Loucy (cell line): Measurements from ENCODE around the gene EXOC2.

Experiments used
- H2AFZ ChIP-seq: fragments of 200-600 bp; sonication (generic); 2 replicates; pipeline ENCODE4 v1.6.0; 2016; ENCODE audit warnings: antibody characterized with exemption, mild to moderate bottlenecking, low read length, moderate library complexity
- H3F3A ChIP-seq: fragments of 200-600 bp; 2 replicates; pipeline ENCODE4 v1.6.0; 2016; ENCODE audit warnings: antibody characterized with exemption, low read depth, mild to moderate bottlenecking
- H3K27me3 ChIP-seq: fragments of 200-600 bp; sonication (generic); 2 replicates; pipeline ENCODE4 v1.6.1; 2014; ENCODE audit warnings: low read length, mild to moderate bottlenecking; ENCODE audit not compliant: insufficient read depth, poor library complexity, severe bottlenecking
- H3K36me3 ChIP-seq: fragments of 200-600 bp; sonication (generic); 2 replicates; pipeline ENCODE4 v1.6.1; 2016; ENCODE audit warnings: low read length; ENCODE audit not compliant: insufficient read depth
- H3K4me1 ChIP-seq: fragments of 200-600 bp; sonication (generic); 2 replicates; pipeline ENCODE4 v1.5.1; 2014; ENCODE audit warnings: low read length, mild to moderate bottlenecking; ENCODE audit not compliant: insufficient read depth, poor library complexity, severe bottlenecking
- H3K4me2 ChIP-seq: fragments of 200-600 bp; sonication (generic); 2 replicates; pipeline ENCODE4 v1.6.0; 2014; ENCODE audit warnings: antibody characterized with exemption, low read length, low read depth, mild to moderate bottlenecking; ENCODE audit not compliant: poor library complexity, severe bottlenecking
- H3K4me3 ChIP-seq: fragments of 200-600 bp; sonication (generic); 2 replicates; pipeline ENCODE4 v1.5.1; 2014; ENCODE audit warnings: low read length, mild to moderate bottlenecking, mixed read lengths; ENCODE audit not compliant: poor library complexity, severe bottlenecking
- H3K79me2 ChIP-seq: fragments of 200-600 bp; sonication (generic); 2 replicates; pipeline ENCODE4 v1.6.1; 2014; ENCODE audit warnings: low read length; ENCODE audit not compliant: insufficient read depth
- H3K9ac ChIP-seq: fragments of 200-600 bp; sonication (generic); 2 replicates; pipeline ENCODE4 v1.6.0; 2014; ENCODE audit warnings: mild to moderate bottlenecking, low read depth, low read length, moderate library complexity; ENCODE audit not compliant: poor library complexity, severe bottlenecking
- H3K9me2 ChIP-seq: fragments of 200-600 bp; sonication (generic); replicated peaks from 2 replicates; pipeline ENCODE4 v1.6.1; 2016; ENCODE audit warnings: low read depth, low read length, mixed read lengths
- H3K9me3 ChIP-seq: fragments of 200-600 bp; sonication (generic); 2 replicates; pipeline ENCODE4 v1.6.1; 2014; ENCODE audit warnings: mild to moderate bottlenecking, antibody characterized with exemption, low read length, low read depth; ENCODE audit not compliant: insufficient read depth
- H4K20me1 ChIP-seq: fragments of 200-600 bp; sonication (generic); 2 replicates; pipeline ENCODE4 v1.6.0; 2014; ENCODE audit warnings: antibody characterized with exemption, low read length, mild to moderate bottlenecking; ENCODE audit not compliant: insufficient read depth, poor library complexity, severe bottlenecking
- CTCF ChIP-seq: fragments of 200-600 bp; sonication (generic); conservative IDR thresholded peaks from 2 replicates; pipeline ENCODE4 v1.5.1; 2014; ENCODE audit warnings: mild to moderate bottlenecking, antibody characterized with exemption, low read length
- EZH2phosphoT487 ChIP-seq: fragments of 200-600 bp; IDR thresholded peaks from 2 replicates; pipeline ENCODE4 v1.6.1; 2018; ENCODE audit warnings: antibody characterized with exemption, mild to moderate bottlenecking, moderate library complexity, borderline replicate concordance

Gene EXOC2

DNA sequence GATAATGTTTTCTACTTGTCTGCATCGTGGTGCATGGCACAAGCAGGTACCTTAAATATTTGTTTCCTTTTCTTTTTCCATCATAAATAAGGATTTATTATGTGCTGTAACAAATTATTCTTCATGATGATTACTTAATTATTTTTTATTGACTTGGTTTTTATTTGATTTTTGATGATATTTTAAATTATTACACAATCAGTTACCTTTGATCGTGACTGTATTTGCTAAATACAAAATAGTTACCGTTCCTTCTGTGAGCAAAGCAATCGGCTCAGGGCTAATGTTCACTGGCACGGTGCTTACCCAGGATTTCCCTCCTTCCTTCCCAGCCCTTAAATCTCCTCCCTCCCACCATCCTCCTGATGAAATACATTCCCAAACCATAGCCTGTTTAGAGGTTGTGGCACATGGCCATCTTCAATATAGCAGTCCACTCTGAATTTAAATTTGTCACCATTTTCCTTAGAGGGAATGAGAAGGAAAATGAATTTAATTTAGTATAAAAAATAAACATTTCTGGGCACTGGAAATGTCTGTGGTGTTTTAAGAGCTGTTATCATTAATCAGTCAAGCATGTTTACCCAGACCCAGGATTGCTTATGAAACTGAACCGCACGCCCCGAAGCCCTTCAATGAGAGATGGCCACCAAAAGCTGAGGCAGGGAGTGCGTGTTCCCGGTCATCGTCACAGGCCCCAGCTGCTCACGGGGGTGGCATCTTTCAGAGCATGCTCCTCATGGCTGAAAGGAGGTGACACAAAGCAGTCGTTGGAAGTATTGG, 23.0 kb upstream of the EXOC2 start:
- Histone ChIP-seq H3K36me3 (no peaks in the 10 kb centered on the region), H3K4me2 (no peak overlapping the region), H3K27me3 (no peaks in the 10 kb centered on the region), H3K9me2 (no peaks in the 10 kb centered on the region), H3K79me2 (no peaks in the 10 kb centered on the region), H3K9ac (no peak overlapping the region), H3F3A (0 out of 2 replicates have a peak, but pooled peaks cover 4% of the 10 kb centered on the region), H3K9me3 (no peaks in the 10 kb centered on the region), H3K4me3 (no peak overlapping the region), H3K4me1 (peaks cover 38% of the 10 kb centered on the region), H4K20me1 (no peaks in the 10 kb centered on the region), H2AFZ (no peak overlapping the region)
- TF ChIP-seq CTCF (no peak), EZH2phosphoT487 (no peak)

- Histone ChIP-seq H3K9me3 (no peaks in the 10 kb centered on the region), H3K36me3 (no peaks in the 10 kb centered on the region), H3K9ac (peak overlapping the region; percentile 9), H3K27me3 (no peaks in the 10 kb centered on the region), H3K4me3 (peak overlapping the region; percentile 30), H2AFZ (peak overlapping the region; percentile 23), H3K4me1 (peaks cover 52% of the 10 kb centered on the region), H3K4me2 (peak overlapping the region; percentile 45), H4K20me1 (no peaks in the 10 kb centered on the region), H3K79me2 (no peaks in the 10 kb centered on the region), H3F3A (0 out of 2 replicates have a peak, but pooled peaks cover 4% of the 10 kb centered on the region), H3K9me2 (no peaks in the 10 kb centered on the region)
- TF ChIP-seq EZH2phosphoT487 = no peak
- no peak for TF ChIP-seq CTCF
These were observed 21.2 kb upstream of the EXOC2 start for GRCh38 chr6:714100-714499.

- Histone ChIP-seq H3K4me2 (no peak overlapping the region), H3K9me2 (no peaks in the 10 kb centered on the region), H3K9ac (no peak overlapping the region), H3F3A (0 out of 2 replicates have a peak, but pooled peaks cover 4% of the 10 kb centered on the region), H3K36me3 (no peaks in the 10 kb centered on the region), H3K27me3 (no peaks in the 10 kb centered on the region), H3K4me3 (no peak overlapping the region), H2AFZ (no peak overlapping the region), H4K20me1 (no peaks in the 10 kb centered on the region), H3K9me3 (no peaks in the 10 kb centered on the region), H3K4me1 (peaks cover 52% of the 10 kb centered on the region), H3K79me2 (no peaks in the 10 kb centered on the region)
- no peak for TF ChIP-seq EZH2phosphoT487
- no peak for TF ChIP-seq CTCF
These were observed 20.4 kb upstream of the EXOC2 start for GRCh38 chr6:713351-713750.
